ENCODE measurements around the gene LPAR1.

DNA sequence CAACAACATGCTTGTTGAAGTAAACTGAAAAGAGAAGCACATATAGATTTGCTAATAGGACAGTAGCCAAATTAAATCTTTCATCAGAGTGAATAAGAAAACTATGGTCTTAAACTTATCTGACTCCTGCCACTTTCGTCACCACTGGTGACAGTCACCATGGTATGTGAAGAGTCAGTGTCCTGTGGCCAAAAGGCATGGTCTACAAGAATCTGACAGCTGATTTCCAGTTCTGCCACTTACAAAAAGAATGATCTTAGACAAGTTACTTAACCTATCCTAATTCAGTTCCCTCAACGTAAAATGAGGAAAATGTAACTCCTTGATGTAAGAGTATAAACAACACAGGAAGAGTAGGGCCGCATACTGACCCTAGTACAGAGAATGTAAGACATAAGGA lies 102.0 kb downstream of the LPAR1 start:
- TF ChIP-seq, protein P1, sequence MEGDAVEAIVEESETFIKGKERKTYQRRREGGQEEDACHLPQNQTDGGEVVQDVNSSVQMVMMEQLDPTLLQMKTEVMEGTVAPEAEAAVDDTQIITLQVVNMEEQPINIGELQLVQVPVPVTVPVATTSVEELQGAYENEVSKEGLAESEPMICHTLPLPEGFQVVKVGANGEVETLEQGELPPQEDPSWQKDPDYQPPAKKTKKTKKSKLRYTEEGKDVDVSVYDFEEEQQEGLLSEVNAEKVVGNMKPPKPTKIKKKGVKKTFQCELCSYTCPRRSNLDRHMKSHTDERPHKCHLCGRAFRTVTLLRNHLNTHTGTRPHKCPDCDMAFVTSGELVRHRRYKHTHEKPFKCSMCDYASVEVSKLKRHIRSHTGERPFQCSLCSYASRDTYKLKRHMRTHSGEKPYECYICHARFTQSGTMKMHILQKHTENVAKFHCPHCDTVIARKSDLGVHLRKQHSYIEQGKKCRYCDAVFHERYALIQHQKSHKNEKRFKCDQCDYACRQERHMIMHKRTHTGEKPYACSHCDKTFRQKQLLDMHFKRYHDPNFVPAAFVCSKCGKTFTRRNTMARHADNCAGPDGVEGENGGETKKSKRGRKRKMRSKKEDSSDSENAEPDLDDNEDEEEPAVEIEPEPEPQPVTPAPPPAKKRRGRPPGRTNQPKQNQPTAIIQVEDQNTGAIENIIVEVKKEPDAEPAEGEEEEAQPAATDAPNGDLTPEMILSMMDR (conservative IDR thresholded peaks at IDR 0.05; ENCODE audit: low read length): no peak
- no peak for TF ChIP-seq EZH2phosphoT487 (IDR thresholded peaks at IDR 0.05; ENCODE audit: borderline replicate concordance)
